CD14-positive monocyte (primary cell): ENCODE data around the gene PCDHA7. TPM values are rescaled to one million over a fixed set of nuclear protein-coding genes. Genes with fewer than 3 reads are reported as not detected.
"Not testable (repeated sequence)": the region's sequence is repeated elsewhere in the genome, so short reads cannot be mapped to it uniquely, and the experiment has no call there.

Source experiments
- DNase-seq, 3 donors: peaks; one replicate each; pipeline ENCODE4 v3.0.0-alpha.2; 2011 to 2022
- H2AFZ ChIP-seq: 2 replicates; pipeline ENCODE4 v1.6.0; 2012; ENCODE audit warnings: mild to moderate bottlenecking, low read depth, low read length, inconsistent platforms; ENCODE audit not compliant: insufficient read depth, poor library complexity, severe bottlenecking
- H3K27ac ChIP-seq, 2 donors: 1 replicate in 1 of 2; 2 replicates in 1 of 2; pipeline ENCODE4 v1.5.1; 2012 to 2013; ENCODE audit warnings: low read length in 2 of 2, control low read depth in 1 of 2, inconsistent platforms in 1 of 2, low read depth in 1 of 2, mild to moderate bottlenecking in 1 of 2
- H3K27me3 ChIP-seq, 2 donors: one replicate each; pipeline versions ENCODE4 v1.6.0 to v1.6.1; 2011 to 2013; ENCODE audit warnings: low read length in 2 of 2; ENCODE audit not compliant: control insufficient read depth in 2 of 2, insufficient read depth in 2 of 2
- H3K36me3 ChIP-seq, 2 donors: replicated peaks in 1 of 2; 1 replicate in 1 of 2; 2 replicates in 1 of 2; pipeline versions ENCODE4 v1.5.1 to v1.6.1; 2012 to 2013; ENCODE audit warnings: low read length in 2 of 2, control low read depth in 1 of 2, inconsistent platforms in 1 of 2, mild to moderate bottlenecking in 1 of 2; ENCODE audit not compliant: insufficient read depth in 2 of 2, control insufficient read depth in 1 of 2
- H3K4me1 ChIP-seq, 2 donors: 1 replicate in 1 of 2; 2 replicates in 1 of 2; pipeline versions ENCODE4 v1.5.1 to v1.6.1; 2012 to 2013; ENCODE audit warnings: low read length in 2 of 2, control low read depth in 1 of 2, inconsistent platforms in 1 of 2, mild to moderate bottlenecking in 1 of 2, moderate library complexity in 1 of 2; ENCODE audit not compliant: insufficient read depth in 2 of 2, control insufficient read depth in 1 of 2
- H3K4me2 ChIP-seq: replicated peaks from 2 replicates; pipeline ENCODE3; 2012; ENCODE audit warnings: low read length, moderate library complexity, mild to moderate bottlenecking; ENCODE audit not compliant: poor library complexity, severe bottlenecking; ENCODE audit errors: extremely low read depth
- H3K4me3 ChIP-seq, 3 experiments: fragments of 200-600 bp in 1 of 3; sonication (generic) in 1 of 3; replicated peaks in 1 of 3; 1 replicate in 2 of 3; 2 replicates in 1 of 3; pipeline ENCODE4 v1.5.1; 2011 to 2013; ENCODE audit warnings: low read length in 3 of 3, mild to moderate bottlenecking in 3 of 3, control low read depth in 2 of 3, low read depth in 2 of 3, inconsistent platforms in 1 of 3, moderate library complexity in 1 of 3
- H3K79me2 ChIP-seq: 2 replicates; pipeline ENCODE4 v1.6.0; 2012; ENCODE audit warnings: mild to moderate bottlenecking, control low read depth, inconsistent platforms, low read length, moderate library complexity; ENCODE audit not compliant: insufficient read depth
- H3K9ac ChIP-seq: 2 replicates; pipeline ENCODE4 v1.6.0; 2017; ENCODE audit warnings: low read length, mild to moderate bottlenecking; ENCODE audit not compliant: insufficient read depth, poor library complexity, severe bottlenecking
- H3K9me3 ChIP-seq, 2 donors: replicated peaks in 1 of 2; 1 replicate in 1 of 2; 2 replicates in 1 of 2; pipeline versions ENCODE4 v1.5.1 to v1.6.1; 2012 to 2013; ENCODE audit warnings: low read length in 2 of 2, control low read depth in 1 of 2; ENCODE audit not compliant: control insufficient read depth in 1 of 2, insufficient read depth in 1 of 2
- H4K20me1 ChIP-seq: 2 replicates; pipeline ENCODE4 v1.6.0; 2012; ENCODE audit warnings: mild to moderate bottlenecking, low read length, control low read depth, moderate library complexity; ENCODE audit not compliant: insufficient read depth
- H3K27ac Mint-ChIP-seq, 7 donors: one replicate each; pipeline ENCODE4 v1.8.0; 2020; ENCODE audit warnings: mild to moderate bottlenecking in 7 of 7, mixed read lengths in 7 of 7, moderate library complexity in 6 of 7, inconsistent platforms in 2 of 7
- H3K27me3 Mint-ChIP-seq, 3 donors: one replicate each; pipeline ENCODE4 v1.8.0; 2021 to 2022; ENCODE audit warnings: low read depth in 3 of 3, mild to moderate bottlenecking in 3 of 3, mixed read lengths in 3 of 3, moderate library complexity in 3 of 3, inconsistent platforms in 1 of 3
- H3K36me3 Mint-ChIP-seq, 2 donors: one replicate each; pipeline ENCODE4 v1.8.0; 2020; ENCODE audit warnings: mixed read lengths in 2 of 2, inconsistent platforms in 1 of 2, mild to moderate bottlenecking in 1 of 2
- H3K4me1 Mint-ChIP-seq: one replicate; pipeline ENCODE4 v1.8.0; 2020; ENCODE audit warnings: mild to moderate bottlenecking, mixed read lengths
- H3K4me3 Mint-ChIP-seq, 2 donors: one replicate each; pipeline ENCODE4 v1.8.0; 2020; ENCODE audit warnings: mild to moderate bottlenecking in 2 of 2, mixed read lengths in 2 of 2, moderate library complexity in 1 of 2
- H3K9me3 Mint-ChIP-seq, 7 donors: one replicate each; pipeline ENCODE4 v1.8.0; 2020 to 2022; ENCODE audit warnings: mixed read lengths in 7 of 7, mild to moderate bottlenecking in 6 of 7, moderate library complexity in 6 of 7, inconsistent platforms in 2 of 7
- CTCF ChIP-seq: fragments of 200-600 bp; IDR thresholded peaks from one replicate; pipeline ENCODE4 v1.8.0; 2022; ENCODE audit warnings: antibody characterized with exemption, mild to moderate bottlenecking
- WGBS: methylation state at CpG from one replicate; pipeline ENCODE4 v1.1.5; 2013; ENCODE audit warnings: missing lambda C conversion rate; ENCODE audit not compliant: insufficient coverage; 5-methylcytosine and 5-hydroxymethylcytosine counted together
- intact Hi-C, 2 donors: fragments of 100-400 bp; cut with micrococcal nuclease; formaldehyde crosslinking; loops; one replicate each; pipeline versions ENCODE4 v1.15.0 to v1.15.1; 2023
- polyA plus RNA-seq, 3 donors: library from polyadenylated mRNA; depleted of rRNA in 1 of 3; unstranded in 2 of 3; stranded (reverse) in 1 of 3; fragments of 300-500 nt in 2 of 3; fragments of >200 nt in 1 of 3; fragmentation: Illumina TruSeq in 2 of 3; gene quantifications; 1 replicate in 2 of 3; 2 replicates in 1 of 3; pipeline ENCODE4 v1.2.3, GENCODE V29; 2012 to 2021

PCDHA7 gene
- polyA plus RNA-seq, 3 donors = not detected

- H3K4me2 ChIP-seq, H3K36me3 ChIP-seq, H3K4me3 ChIP-seq, H4K20me1 ChIP-seq, H3K9ac ChIP-seq, H3K27ac ChIP-seq, H2AFZ ChIP-seq, H3K79me2 ChIP-seq, intact Hi-C loops, H3K4me1 ChIP-seq, H3K4me1 Mint-ChIP-seq, H3K27ac Mint-ChIP-seq, DNase-seq: not testable (repeated sequence)
- 47% methylated on average over 69 of the region's 70 CpGs for WGBS
- H3K27me3 Mint-ChIP-seq = peaks cover 18 to 33% (median 29%) of the 10 kb centered on the region in 3 donors
- Histone ChIP-seq H3K27me3 (peaks cover 0 to 38% of the 10 kb centered on the region in 2 donors), H3K9me3 (peaks cover 47 to 93% of the 10 kb centered on the region in 2 donors)
- peaks cover 43 to 84% (median 66%) of the 10 kb centered on the region in 7 donors for H3K9me3 Mint-ChIP-seq
- H3K4me3 Mint-ChIP-seq = peak overlapping the region in 1 of 2 donors; percentile 57
- H3K36me3 Mint-ChIP-seq = peaks cover 3 to 12% of the 10 kb centered on the region in 2 donors
These were observed 46.1 kb upstream of the PCDHA7 start for GRCh38 chr5:140787849-140788504.

GRCh38 chr5:140791089-140791488 is 43.0 kb upstream of the PCDHA7 start:
- H3K4me2 ChIP-seq = no peak overlapping the region
- H3K27ac Mint-ChIP-seq = no peak overlapping the region
- H3K36me3 Mint-ChIP-seq = peaks cover 3 to 12% of the 10 kb centered on the region in 2 donors
- intact Hi-C loops = no loop called here
- peaks cover 48 to 98% of the 10 kb centered on the region in 2 donors for H3K9me3 ChIP-seq
- peaks cover 3 to 55% of the 10 kb centered on the region in 2 donors for H3K27me3 ChIP-seq
- no peak for TF ChIP-seq CTCF
- peaks cover 0 to 6% of the 10 kb centered on the region in 2 donors for H3K4me1 ChIP-seq
- no peak for DNase-seq
- no peak overlapping the region for H3K27ac ChIP-seq
- no peaks in the 10 kb centered on the region for H3K79me2 ChIP-seq
- peaks cover 42 to 87% (median 70%) of the 10 kb centered on the region in 7 donors for H3K9me3 Mint-ChIP-seq
- no peak overlapping the region for H2AFZ ChIP-seq
- peaks cover 21 to 39% (median 38%) of the 10 kb centered on the region in 3 donors for H3K27me3 Mint-ChIP-seq
- H3K4me3 Mint-ChIP-seq = no peak overlapping the region
- no peaks in the 10 kb centered on the region for H3K36me3 ChIP-seq
- 20% methylated on average over 2 of the region's 2 CpGs for WGBS
- no peaks in the 10 kb centered on the region for H4K20me1 ChIP-seq
- H3K9ac ChIP-seq = no peak overlapping the region
- no peak overlapping the region for H3K4me3 ChIP-seq
- no peaks in the 10 kb centered on the region for H3K4me1 Mint-ChIP-seq
